Melanocyte of skin (primary cell): Measurements from ENCODE around the gene GET3. TPM values are rescaled to one million over a fixed set of nuclear protein-coding genes. Genes with fewer than 3 reads are reported as not detected.

Experiments used
- small RNA-seq, 2 donors: library from RNA; depleted of rRNA; stranded (forward); fragments of <200 nt; gene quantifications; one replicate each; pipeline ENCODE3, GENCODE V24; 2012
- total RNA-seq, 2 donors: library from RNA; depleted of rRNA; stranded (reverse); fragments of >200 nt; gene quantifications; 2 replicates each; pipeline ENCODE4 v1.2.3, GENCODE V29; 2012

The GET3 gene
- 100 to 1,000 TPM in 1 of 2 donors, 10 to 100 TPM in 1; 90.9 to 129 TPM for total RNA-seq

GRCh38 chr19:12736995-12737834 lies at the start of gene GET3:
Gene GET3 (plus strand): TSS chr19:12737497. CDS start chr19:12737506, 9 bp downstream.

GRCh38 chr19:12696366-12697335 lies 40.6 kb upstream of the GET3 start, which contains the start of gene FBXW9:
Gene FBXW9 (minus strand): TSS chr19:12696631. CDS start chr19:12696581, 50 bp downstream.

GRCh38 chr19:12723641-12724426 lies 13.5 kb upstream of the GET3 start, which contains the start of gene TNPO2:
Gene TNPO2 (minus strand): TSS chr19:12723932. CDS start chr19:12720977, 2,955 bp downstream.

GRCh38 chr19:12751635-12752034 lies 14.3 kb downstream of the GET3 start, which contains the start of gene BEST2:
Gene BEST2 (plus strand): TSS chr19:12751791. CDS start chr19:12752593, 802 bp downstream.

GRCh38 chr19:12774588-12775555 lies 37.6 kb downstream of the GET3 start, which contains the start of gene HOOK2:
Gene HOOK2 (minus strand): TSS chr19:12775552. CDS start chr19:12775449, 103 bp downstream.

GRCh38 chr19:12791345-12792050 lies 54.2 kb downstream of the GET3 start, which contains the start of gene JUNB:
Gene JUNB (plus strand): TSS chr19:12791486. CDS start chr19:12791772, 286 bp downstream.

Small RNA genes lying within 50 kb of the gene (small RNA-seq; reads per million reads assigned to genes)
- gene MIR5684 = 0.17 to 0.52 reads per million in 2 donors
- 14.0 to 39.3 reads per million in 2 donors for gene SNORD41

Other genes with a start within 250 kb of the GET3 start
- 1 to 10 TPM; 4.0 to 4.5 TPM for gene ZNF564, start 186.0 kb upstream of the GET3 start, total RNA-seq
- 10 to 100 TPM; 10.7 to 16.9 TPM for gene ZNF490, start 126.7 kb upstream of the GET3 start, total RNA-seq
- 1 to 10 TPM; 8.7 to 10.0 TPM for gene ZNF791, start 126.6 kb upstream of the GET3 start, total RNA-seq
- gene MAN2B1, start 70.8 kb upstream of the GET3 start, total RNA-seq = 10 to 100 TPM; 38.3 to 57.5 TPM
- 1 to 10 TPM; 7.3 to 8.6 TPM for gene WDR83, start 70.7 kb upstream of the GET3 start, total RNA-seq
- 10 to 100 TPM; 67.4 to 85.9 TPM for gene DHPS, start 55.6 kb upstream of the GET3 start, total RNA-seq
- not detected for gene GNG14, start 49.5 kb upstream of the GET3 start, total RNA-seq
- gene FBXW9, start 40.9 kb upstream of the GET3 start, total RNA-seq = 10 to 100 TPM; 14.1 to 14.7 TPM
- 10 to 100 TPM; 62.6 to 71.9 TPM for gene TNPO2, start 13.6 kb upstream of the GET3 start, total RNA-seq
- 100 to 1,000 TPM; 107 to 194 TPM for gene TRIR, start 2.8 kb upstream of the GET3 start, total RNA-seq
- under 1 TPM in 1 of 2 donors, not detected in 1; under 0.01 TPM for gene BEST2, start 14.3 kb downstream of the GET3 start, total RNA-seq
- 1 to 10 TPM; 6.7 to 8.6 TPM for gene HOOK2, start 38.1 kb downstream of the GET3 start, total RNA-seq
- gene JUNB, start 54.0 kb downstream of the GET3 start, total RNA-seq = 10 to 100 TPM; 65.3 to 88.4 TPM
- gene PRDX2, start 64.3 kb downstream of the GET3 start, total RNA-seq = 100 to 1,000 TPM; 148 to 258 TPM
- not detected for gene THSD8, start 64.6 kb downstream of the GET3 start, total RNA-seq
- 10 to 100 TPM; 26.2 to 69.3 TPM for gene RNASEH2A, start 69.1 kb downstream of the GET3 start, total RNA-seq
- not detected for gene RTBDN, start 97.1 kb downstream of the GET3 start, total RNA-seq
- 1 to 10 TPM in 1 of 2 donors, under 1 TPM in 1; 0.33 to 2.1 TPM for gene MAST1, start 101.0 kb downstream of the GET3 start, total RNA-seq
- gene DNASE2, start 144.0 kb downstream of the GET3 start, total RNA-seq = 10 to 100 TPM; 28.0 to 42.3 TPM
- under 1 TPM in 1 of 2 donors, not detected in 1; under 0.01 TPM for gene KLF1, start 149.7 kb downstream of the GET3 start, total RNA-seq
- 10 to 100 TPM; 41.0 to 59.6 TPM for gene GCDH, start 153.7 kb downstream of the GET3 start, total RNA-seq
- gene SYCE2, start 181.8 kb downstream of the GET3 start, total RNA-seq = under 1 TPM in 1 of 2 donors, not detected in 1; 0.69 TPM
- gene FARSA, start 196.2 kb downstream of the GET3 start, total RNA-seq = 100 to 1,000 TPM in 1 of 2 donors, 10 to 100 TPM in 1; 77.4 to 131 TPM
- gene CALR, start 201.1 kb downstream of the GET3 start, total RNA-seq = 1,000 to 10,000 TPM; 1,570 to 2,282 TPM
- gene RAD23A, start 208.4 kb downstream of the GET3 start, total RNA-seq = 100 to 1,000 TPM; 146 to 147 TPM
- 10 to 100 TPM; 20.3 to 21.3 TPM for gene GADD45GIP1, start 219.7 kb downstream of the GET3 start, total RNA-seq
- gene DAND5, start 232.1 kb downstream of the GET3 start, total RNA-seq = not detected